SK-MEL-5 (cell line): Measurements from ENCODE around the gene RFC4. TPM values are rescaled to one million over a fixed set of nuclear protein-coding genes. Genes with fewer than 3 reads are reported as not detected.
"Not testable (repeated sequence)": the region's sequence is repeated elsewhere in the genome, so short reads cannot be mapped to it uniquely, and the experiment has no call there.

Source experiments
- DNase-seq: peaks from one replicate; pipeline ENCODE4 v3.0.0-alpha.2; 2016; ENCODE audit warnings: low read depth, low spot score
- in situ Hi-C: cut with HindIII; loops from 2 replicates; pipeline ENCODE4 v1.10.0; 2016; ENCODE audit warnings: low sequenced_read_pairs, high pct_unique_total_duplicates, low pct_unique_long_range_greater_than_20kb
- polyA plus RNA-seq, 2 experiments: library from polyadenylated mRNA; depleted of rRNA; stranded (reverse); fragments of >200 nt; gene quantifications; 2 replicates each; pipeline ENCODE4 v1.2.3, GENCODE V29; 2015
- total RNA-seq: library from RNA; depleted of rRNA; stranded (reverse); fragments of >200 nt; shearing (Covaris generic); gene quantifications from 2 replicates; pipeline ENCODE4 v1.2.3, GENCODE V29; 2014; rRNA removed

The RFC4 gene, protein sequence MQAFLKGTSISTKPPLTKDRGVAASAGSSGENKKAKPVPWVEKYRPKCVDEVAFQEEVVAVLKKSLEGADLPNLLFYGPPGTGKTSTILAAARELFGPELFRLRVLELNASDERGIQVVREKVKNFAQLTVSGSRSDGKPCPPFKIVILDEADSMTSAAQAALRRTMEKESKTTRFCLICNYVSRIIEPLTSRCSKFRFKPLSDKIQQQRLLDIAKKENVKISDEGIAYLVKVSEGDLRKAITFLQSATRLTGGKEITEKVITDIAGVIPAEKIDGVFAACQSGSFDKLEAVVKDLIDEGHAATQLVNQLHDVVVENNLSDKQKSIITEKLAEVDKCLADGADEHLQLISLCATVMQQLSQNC
- total RNA-seq: 51.0 and 57.3 TPM in 2 replicates
- polyA plus RNA-seq (2015; cell fraction: cytosol; rRNA removed): 41.9 and 53.1 TPM in 2 replicates
- polyA plus RNA-seq (2015; cell fraction: nucleus; rRNA removed): 109 and 122 TPM in 2 replicates

DNA sequence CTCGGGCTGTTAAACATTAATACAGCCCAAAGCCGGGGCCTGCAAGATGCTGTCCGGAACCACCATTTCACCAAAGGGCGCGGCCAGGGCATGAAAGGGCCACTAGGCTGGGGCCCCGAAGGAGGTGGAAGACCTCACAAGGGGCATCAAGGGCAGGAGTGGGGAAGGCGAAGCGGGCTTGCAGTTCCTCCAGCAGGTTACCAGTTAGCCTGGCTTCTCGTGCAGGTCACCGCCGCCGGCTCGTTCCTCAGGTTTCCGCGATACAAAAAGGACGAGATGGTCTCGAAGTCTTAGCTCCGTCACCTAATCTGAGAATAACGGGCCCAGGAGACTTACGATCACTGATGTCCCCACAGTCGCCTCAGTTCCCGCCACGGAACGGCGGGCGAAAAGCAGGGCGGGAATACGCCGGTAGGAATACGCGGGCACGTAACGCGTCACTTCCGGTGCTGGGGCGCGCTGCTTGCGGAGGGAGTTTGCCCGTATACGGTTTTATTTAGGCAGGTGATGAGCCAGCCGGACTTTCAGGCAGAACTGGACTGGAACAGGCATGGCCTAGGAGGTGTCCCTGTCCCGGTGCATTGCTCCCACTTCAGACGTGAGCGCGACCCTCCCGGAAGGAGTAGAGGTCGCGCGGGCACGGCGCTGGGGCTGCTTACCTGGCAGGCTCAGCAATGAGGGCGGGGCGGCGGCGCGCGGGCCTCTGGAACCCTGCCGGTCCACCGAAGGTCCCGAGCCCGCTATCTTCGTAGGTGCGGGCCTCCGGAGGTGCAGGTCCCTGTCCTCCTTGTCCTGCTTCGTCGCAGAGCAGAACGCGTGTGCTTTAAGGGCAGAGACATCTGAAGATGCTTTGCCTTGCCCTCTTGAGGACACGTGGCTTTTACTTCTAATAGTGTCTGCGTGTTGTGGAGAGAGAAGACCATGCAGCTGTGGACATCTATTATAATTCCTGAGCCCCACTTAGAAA lies at the start of gene RFC4:
RFC4 (minus strand) TSS at position 394 of the 967 bp plus-strand sequence. CDS start 1,769 bp downstream, outside the sequence.
- in situ Hi-C loops: no loop called here
- peak; percentile 73 for DNase-seq

DNA sequence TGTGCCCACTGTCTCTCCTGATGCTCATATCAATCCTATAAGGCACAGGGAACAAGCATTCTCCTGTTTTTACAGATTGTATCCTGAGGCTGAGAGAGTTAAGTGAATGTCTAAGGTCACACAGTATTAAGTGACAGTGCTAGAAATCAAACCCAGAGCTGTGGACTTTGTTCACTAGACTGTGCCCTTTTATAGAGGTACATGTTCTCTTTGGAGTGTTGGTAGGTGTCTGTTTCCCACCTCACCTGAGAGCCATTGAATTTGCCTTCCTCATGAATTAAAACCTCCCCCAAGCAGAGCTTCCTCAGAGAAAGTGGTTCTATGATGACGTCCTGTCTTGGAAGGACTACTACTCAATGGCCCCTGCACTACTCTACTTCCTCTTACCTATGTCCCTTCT lies 48.7 kb upstream of the RFC4 start:
- in situ Hi-C loops: no loop called here
- DNase-seq: no peak

DNA sequence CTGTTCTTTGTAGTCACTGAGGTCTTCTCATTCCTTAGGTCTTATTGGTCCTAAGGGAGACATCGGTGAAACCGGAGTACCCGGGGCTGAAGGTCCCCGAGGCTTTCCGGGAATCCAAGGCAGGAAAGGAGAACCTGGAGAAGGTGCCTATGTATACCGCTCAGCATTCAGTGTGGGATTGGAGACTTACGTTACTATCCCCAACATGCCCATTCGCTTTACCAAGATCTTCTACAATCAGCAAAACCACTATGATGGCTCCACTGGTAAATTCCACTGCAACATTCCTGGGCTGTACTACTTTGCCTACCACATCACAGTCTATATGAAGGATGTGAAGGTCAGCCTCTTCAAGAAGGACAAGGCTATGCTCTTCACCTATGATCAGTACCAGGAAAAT lies 47.9 kb upstream of the RFC4 start:
- DNase-seq: no peak
- in situ Hi-C loops: no loop called here

DNA sequence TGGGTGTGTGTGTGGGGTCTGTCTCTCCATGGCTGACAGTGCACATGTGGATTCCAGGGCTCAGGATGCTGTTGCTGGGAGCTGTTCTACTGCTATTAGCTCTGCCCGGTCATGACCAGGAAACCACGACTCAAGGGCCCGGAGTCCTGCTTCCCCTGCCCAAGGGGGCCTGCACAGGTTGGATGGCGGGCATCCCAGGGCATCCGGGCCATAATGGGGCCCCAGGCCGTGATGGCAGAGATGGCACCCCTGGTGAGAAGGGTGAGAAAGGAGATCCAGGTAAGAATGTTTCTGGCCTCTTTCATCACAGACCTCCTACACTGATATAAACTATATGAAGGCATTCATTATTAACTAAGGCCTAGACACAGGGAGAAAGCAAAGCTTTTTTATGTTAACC lies 46.7 kb upstream of the RFC4 start:
- in situ Hi-C loops: no loop called here
- DNase-seq: no peak

DNA sequence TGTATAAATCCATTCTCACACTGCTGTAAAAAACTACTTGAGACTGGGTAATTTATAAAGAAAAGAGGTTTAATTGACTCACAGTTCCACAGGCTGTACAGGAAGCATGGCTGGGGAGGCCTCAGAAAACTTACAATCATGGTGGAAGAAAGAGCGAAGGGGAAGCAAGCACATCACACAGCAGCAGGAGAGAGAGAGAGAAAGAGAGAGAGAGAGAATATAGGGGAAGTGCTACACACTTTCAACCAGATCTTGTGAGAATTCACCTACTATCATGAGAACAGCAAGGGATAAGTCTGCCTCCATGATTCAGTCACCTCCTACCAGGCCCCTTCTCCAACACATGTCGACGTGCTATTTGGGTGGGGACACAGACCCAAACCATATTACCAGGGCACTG lies 45.6 kb upstream of the RFC4 start:
- DNase-seq, in situ Hi-C loops: not testable (repeated sequence)

DNA sequence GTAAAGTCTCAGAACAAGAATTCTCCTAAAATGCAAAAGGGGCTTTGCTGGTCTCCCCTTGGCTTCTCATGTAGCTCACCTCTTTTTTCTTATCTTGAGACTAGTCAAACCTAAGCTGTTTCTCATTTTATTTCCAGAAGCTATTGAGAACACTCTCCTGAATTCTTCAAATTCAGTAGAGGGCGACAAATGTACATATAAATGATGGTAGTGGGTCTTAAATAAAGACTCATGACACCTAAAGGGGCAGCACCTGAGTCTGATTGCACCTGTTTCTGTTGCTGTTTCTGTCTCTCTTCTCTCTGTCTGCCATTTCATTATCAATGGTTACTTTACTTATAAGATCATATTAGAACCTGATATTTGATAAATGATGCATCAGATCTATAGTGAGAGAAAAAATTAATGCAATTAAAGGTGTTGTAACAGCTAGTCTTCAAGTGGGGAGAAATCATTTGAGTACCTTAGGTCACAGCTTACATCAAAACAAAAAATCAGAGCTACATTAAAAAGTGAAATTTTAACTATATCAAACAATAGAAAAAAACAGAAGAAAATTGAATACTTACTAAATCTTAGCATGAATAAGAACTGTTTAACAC lies 43.2 kb upstream of the RFC4 start:
- in situ Hi-C loops: no loop called here
- peak; percentile 77 for DNase-seq

DNA sequence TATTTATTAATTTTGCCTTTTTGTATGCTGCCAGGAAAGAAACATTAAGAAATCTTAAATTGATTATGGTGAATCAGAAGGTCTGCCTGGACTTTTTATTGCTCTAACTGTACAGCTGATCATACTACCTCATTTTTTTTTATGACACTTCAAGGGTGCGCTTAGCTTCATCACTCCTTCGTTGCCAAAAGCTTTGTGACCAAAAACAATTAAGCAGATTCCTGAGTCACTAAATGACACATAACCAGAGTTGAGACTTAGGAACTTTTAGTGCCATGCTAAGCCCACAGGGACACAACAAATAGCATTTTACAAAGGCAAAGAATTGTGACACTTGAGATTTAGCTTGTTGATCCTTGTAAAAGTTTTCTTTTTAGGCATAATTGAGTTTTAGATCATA lies 41.2 kb upstream of the RFC4 start:
- no peak for DNase-seq
- in situ Hi-C loops: no loop called here

DNA sequence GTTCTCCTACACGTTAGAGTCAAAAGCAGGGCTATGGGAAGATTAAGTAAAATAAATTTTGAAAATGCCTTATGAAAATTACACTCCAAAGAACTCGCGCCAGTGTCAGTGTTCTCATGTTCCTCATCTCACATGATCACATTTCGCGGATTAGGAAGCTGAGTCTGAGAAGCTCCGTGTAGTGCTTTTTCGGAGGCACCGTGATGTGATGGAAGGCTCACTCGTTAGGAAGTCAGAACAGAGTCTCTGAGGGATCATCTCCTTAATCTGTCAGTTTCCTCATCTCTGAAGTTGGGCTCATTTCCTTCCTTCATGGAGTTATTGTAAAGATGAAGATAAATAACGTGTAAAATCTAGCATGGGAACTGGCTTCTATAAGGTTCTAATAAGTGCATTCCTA lies 39.5 kb upstream of the RFC4 start:
- no peak for DNase-seq

DNA sequence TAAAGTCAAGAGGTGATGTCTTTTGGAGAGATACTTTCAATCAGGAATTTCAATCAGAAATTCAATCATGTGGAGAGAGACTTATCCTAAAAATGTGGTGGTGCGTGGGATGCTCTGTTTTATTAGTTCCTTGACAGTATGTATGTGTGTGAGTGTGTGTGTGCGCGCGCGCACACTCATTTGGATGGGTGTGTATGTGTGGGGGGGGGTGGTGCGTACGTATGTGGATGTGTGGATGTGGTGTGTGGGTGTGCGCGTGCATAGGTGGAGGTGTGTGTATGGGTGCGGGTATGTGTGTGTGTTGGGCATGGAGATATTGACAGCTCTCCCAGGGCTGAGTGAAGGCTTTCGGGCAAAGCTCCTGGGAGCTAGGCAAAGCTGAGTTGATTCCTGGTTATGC lies 38.6 kb upstream of the RFC4 start:
- in situ Hi-C loops: no loop called here
- DNase-seq: no peak

More for the DNA sequence above, 39.5 kb upstream of the RFC4 start:
- in situ Hi-C loops: no loop called here

DNA sequence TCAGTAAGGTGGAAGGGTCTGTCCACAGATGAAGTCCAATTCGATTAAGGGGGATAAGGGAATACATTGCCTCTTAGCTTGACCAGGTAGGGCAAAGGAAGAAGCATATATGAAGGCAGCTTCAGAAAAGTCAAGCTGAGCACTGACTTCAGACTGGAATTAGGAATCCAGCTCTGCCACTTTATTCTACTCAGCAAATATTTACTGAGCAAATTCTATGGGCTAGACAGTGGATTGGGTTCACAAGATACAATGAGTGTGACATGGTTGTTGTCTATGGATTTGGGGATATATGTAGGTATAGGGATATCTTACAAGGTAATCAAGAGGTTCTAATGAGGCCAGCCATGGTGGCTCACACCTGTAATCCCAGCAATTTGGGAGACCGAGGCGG lies 36.8 kb upstream of the RFC4 start:
- in situ Hi-C loops: no loop called here
- DNase-seq: no peak

DNA sequence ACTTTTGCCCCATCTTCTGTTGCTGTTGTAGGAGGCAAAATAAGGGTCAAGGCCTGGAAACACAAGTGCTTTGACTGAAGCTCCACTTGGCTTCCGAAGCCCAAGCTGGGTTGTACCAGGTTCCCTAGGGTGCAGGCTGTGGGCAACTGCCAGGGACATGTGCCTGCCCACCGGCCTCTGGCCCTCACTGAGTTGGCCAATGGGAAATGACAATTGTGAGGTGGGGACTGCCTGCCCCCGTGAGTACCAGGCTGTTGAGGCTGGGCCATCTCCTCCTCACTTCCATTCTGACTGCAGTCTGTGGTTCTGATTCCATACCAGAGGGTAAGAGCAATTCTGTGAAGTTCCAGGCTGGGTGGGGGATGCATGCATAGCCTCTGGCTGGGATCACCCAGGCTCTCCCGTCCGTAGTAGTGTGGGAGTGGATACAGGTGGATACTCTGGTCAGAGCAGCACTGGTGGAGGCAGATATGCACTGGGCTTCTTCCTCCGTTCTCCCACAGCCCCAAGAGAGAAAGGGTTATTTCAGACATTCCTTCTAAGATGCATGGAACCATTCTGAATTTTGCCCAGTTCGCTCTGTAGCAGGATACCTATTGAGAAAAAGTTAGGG lies 36.2 kb upstream of the RFC4 start, which contains the start of gene ADIPOQ:
ADIPOQ (plus strand) TSS at position 285 of the 613 bp plus-strand sequence. CDS start 10,349 bp downstream, outside the sequence.
- in situ Hi-C loops: no loop called here
- DNase-seq: no peak

DNA sequence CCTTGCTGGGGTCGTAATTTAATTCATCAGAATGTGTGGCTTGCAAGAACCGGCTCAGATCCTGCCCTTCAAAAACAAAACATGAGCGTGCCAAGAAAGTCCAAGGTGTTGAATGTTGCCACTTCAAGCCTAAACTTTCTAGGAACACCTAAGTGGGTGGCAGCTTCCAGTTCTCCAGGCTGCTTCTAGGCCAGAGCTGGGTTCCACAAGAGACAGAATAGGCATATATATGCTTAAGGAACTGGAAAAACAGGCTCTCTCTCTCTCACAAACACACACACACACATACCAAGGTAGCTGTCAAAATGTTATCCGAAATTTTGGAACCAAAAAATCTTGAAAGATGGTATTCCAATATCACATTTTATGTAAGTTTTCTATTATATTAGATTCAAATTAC lies 35.3 kb upstream of the RFC4 start:
- DNase-seq: no peak
- in situ Hi-C loops: no loop called here

DNA sequence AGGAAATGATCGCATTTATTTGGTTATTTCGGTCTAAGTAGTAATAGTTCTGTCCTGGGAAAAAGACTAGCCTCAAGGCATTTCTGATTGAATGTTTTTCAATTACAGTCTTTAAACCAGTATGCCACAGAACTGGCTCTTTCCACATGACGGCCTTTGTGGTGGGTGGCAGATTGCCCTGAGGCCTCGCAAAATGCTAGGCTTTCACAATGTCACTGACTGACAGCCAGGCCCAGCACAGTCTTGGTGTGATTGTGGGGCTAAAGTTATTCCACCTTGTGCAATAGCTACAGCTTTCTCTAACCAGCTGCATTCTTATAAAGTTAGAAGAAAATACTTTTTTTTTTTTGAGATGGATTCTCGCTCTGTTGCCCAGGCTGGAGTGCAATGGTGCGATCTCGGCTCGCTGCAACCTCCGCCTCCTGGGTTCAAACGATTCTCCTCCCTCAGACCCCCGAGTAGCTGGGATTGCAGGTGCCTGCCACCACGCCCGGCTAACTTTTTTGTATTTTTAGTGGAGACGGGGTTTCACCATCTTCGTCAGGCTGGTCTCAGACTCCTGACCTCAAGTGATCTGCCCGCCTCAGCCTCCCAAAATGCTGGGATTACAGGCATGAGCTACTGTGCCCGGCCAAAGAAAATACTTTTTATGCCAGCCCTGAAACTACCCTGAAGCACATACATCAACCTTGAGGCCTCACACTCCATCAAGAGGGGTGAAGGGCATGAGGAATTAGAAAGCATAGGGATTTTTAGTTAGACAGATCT lies 33.8 kb upstream of the RFC4 start:
- in situ Hi-C loops: no loop called here
- DNase-seq: peak; percentile 66

DNA sequence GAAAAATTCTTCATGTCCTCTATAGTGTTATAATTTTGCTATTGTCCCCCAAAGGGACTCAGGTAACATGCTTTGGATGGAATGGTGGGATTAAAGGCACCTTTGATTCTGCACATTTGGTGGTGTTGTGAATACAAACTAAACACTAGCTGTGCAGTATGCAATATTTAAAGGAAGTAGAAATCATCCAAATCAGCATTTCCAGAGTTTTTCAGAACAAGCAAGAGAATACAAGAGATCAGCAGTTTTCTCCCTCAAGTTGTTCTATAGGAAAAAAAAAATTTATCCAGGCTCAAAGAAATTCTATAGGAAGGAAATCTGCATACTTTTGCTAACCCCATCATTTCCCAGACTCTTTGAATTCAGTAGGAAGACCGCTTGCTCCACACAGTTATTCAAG lies 26.0 kb upstream of the RFC4 start:
- in situ Hi-C loops: no loop called here
- DNase-seq: no peak

DNA sequence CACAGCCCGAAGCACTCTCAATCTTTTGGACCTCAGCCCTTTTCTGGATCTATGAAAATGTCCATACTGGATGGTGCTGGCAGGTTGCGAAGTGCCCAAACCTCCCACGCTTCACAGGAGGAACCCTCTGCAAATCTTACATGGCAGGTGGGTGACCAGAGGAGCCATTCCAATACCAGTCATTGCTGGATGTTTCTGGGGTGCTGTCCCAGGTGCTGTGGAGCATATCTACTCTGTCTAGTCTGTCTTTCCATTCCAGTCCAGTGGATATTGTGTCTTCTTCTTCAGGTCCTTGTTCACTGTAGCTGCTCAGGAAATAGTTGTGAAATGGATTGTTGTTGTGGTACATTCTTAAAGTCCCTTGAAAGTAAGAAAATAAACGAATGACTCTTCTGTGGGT lies 25.5 kb upstream of the RFC4 start:
- no peak for DNase-seq
- in situ Hi-C loops: no loop called here

DNA sequence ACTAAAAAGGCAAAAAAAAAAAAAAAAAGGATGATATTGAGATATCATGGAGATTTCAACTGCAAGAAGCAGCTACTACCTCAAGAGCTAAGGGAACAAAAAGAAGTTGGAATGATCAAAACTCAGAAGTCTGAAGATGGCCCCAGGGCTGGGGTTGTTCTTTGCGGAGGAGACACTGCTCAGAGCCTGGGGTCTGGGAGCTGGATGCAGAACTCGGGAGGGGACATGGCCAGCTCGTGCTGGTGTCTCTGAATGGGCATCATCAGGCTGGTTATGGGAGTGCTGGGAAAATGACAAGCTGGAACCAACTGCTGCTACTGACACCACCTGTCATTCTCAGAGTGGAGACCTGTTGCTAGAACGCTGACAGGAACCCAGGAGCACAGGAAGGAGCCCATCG lies 22.1 kb upstream of the RFC4 start:
- no peak for DNase-seq
- in situ Hi-C loops: no loop called here
